Effector memory CD4-positive, alpha-beta T cell (primary cell): ENCODE results near the gene OR6B2.
"Not testable (repeated sequence)": the region's sequence is repeated elsewhere in the genome, so short reads cannot be mapped to it uniquely, and the experiment has no call there.

ENCODE experiments used
- DNase-seq, 3 donors: peaks; one replicate each; pipeline ENCODE4 v3.0.0-alpha.2; 2020
- H3K27ac ChIP-seq: 2 replicates; pipeline ENCODE4 v1.7.0; 2013; ENCODE audit warnings: mild to moderate bottlenecking, low read length, moderate library complexity; ENCODE audit not compliant: insufficient read depth, poor library complexity, severe bottlenecking
- H3K27me3 ChIP-seq: replicated peaks from 2 replicates; pipeline ENCODE4 v1.7.0; 2013; ENCODE audit warnings: mild to moderate bottlenecking, low read length; ENCODE audit not compliant: insufficient read depth, control insufficient read depth, poor library complexity, severe bottlenecking
- H3K36me3 ChIP-seq: 2 replicates; pipeline ENCODE4 v1.7.0; 2013; ENCODE audit warnings: mild to moderate bottlenecking, low read length, moderate library complexity; ENCODE audit not compliant: control insufficient read depth, insufficient read depth
- H3K4me1 ChIP-seq: 2 replicates; pipeline ENCODE4 v1.7.0; 2013; ENCODE audit warnings: low read length, mild to moderate bottlenecking; ENCODE audit not compliant: control insufficient read depth, insufficient read depth, poor library complexity, severe bottlenecking
- H3K4me3 ChIP-seq: 2 replicates; pipeline ENCODE4 v1.7.0; 2013; ENCODE audit warnings: low read length, low read depth, mild to moderate bottlenecking; ENCODE audit not compliant: insufficient read depth, poor library complexity, severe bottlenecking
- H3K9me3 ChIP-seq: 2 replicates; pipeline ENCODE4 v1.7.0; 2013; ENCODE audit warnings: mild to moderate bottlenecking, low read length, moderate library complexity; ENCODE audit not compliant: control insufficient read depth

OR6B2 gene

GRCh38 chr2:240056678-240057077 lies 26.4 kb upstream of the OR6B2 start:
- Histone ChIP-seq H3K36me3 (no peaks in the 10 kb centered on the region), H3K27ac (no peak overlapping the region), H3K27me3 (peaks cover 9% of the 10 kb centered on the region), H3K9me3 (no peaks in the 10 kb centered on the region), H3K4me3 (no peak overlapping the region), H3K4me1 (no peaks in the 10 kb centered on the region)
- DNase-seq: no peak

GRCh38 chr2:240055177-240055917 lies 25.1 kb upstream of the OR6B2 start:
- Histone ChIP-seq H3K9me3 (no peaks in the 10 kb centered on the region), H3K4me1 (no peaks in the 10 kb centered on the region), H3K27me3 (peaks cover 9% of the 10 kb centered on the region), H3K27ac (no peak overlapping the region), H3K36me3 (no peaks in the 10 kb centered on the region), H3K4me3 (no peak overlapping the region)
- DNase-seq: no peak

GRCh38 chr2:240053173-240054155 lies 23.2 kb upstream of the OR6B2 start, which contains the start of gene OR6B3:
TSS of gene OR6B3 (minus strand) at chr2:240053521.
- no peak for DNase-seq
- H3K9me3 ChIP-seq: no peaks in the 10 kb centered on the region
- H3K4me3 ChIP-seq: no peak within 1 kb of the TSS
- no peaks in the 10 kb centered on the region for H3K4me1 ChIP-seq
- peaks cover 12% of the 10 kb centered on the region for H3K27me3 ChIP-seq
- no peaks in the 10 kb centered on the region for H3K36me3 ChIP-seq
- no peak within 1 kb of the TSS for H3K27ac ChIP-seq

GRCh38 chr2:240052524-240052923 lies 22.3 kb upstream of the OR6B2 start:
- H3K4me1 ChIP-seq: no peaks in the 10 kb centered on the region
- DNase-seq: no peak
- no peak overlapping the region for H3K4me3 ChIP-seq
- no peaks in the 10 kb centered on the region for H3K36me3 ChIP-seq
- peaks cover 12% of the 10 kb centered on the region for H3K27me3 ChIP-seq
- no peak overlapping the region for H3K27ac ChIP-seq
- no peaks in the 10 kb centered on the region for H3K9me3 ChIP-seq

GRCh38 chr2:240051697-240052096 lies 21.5 kb upstream of the OR6B2 start:
- DNase-seq: no peak
- Histone ChIP-seq H3K36me3 (no peaks in the 10 kb centered on the region), H3K27me3 (peaks cover 12% of the 10 kb centered on the region), H3K9me3 (no peaks in the 10 kb centered on the region), H3K4me3 (no peak overlapping the region), H3K27ac (no peak overlapping the region), H3K4me1 (no peaks in the 10 kb centered on the region)

GRCh38 chr2:240050278-240050677 lies 20.0 kb upstream of the OR6B2 start:
- Histone ChIP-seq H3K27ac (no peak overlapping the region), H3K27me3 (peaks cover 12% of the 10 kb centered on the region), H3K36me3 (no peaks in the 10 kb centered on the region), H3K4me1 (no peaks in the 10 kb centered on the region), H3K4me3 (no peak overlapping the region), H3K9me3 (no peaks in the 10 kb centered on the region)
- DNase-seq: no peak

GRCh38 chr2:240048237-240048636 lies 18.0 kb upstream of the OR6B2 start:
- peaks cover 3% of the 10 kb centered on the region for H3K27me3 ChIP-seq
- H3K4me3 ChIP-seq: no peak overlapping the region
- H3K36me3 ChIP-seq: no peaks in the 10 kb centered on the region
- no peaks in the 10 kb centered on the region for H3K9me3 ChIP-seq
- no peak overlapping the region for H3K27ac ChIP-seq
- no peaks in the 10 kb centered on the region for H3K4me1 ChIP-seq
- DNase-seq: no peak

- no peak overlapping the region for H3K4me3 ChIP-seq
Measured at GRCh38 chr2:240045098-240045497, 14.9 kb upstream of the OR6B2 start.

GRCh38 chr2:240044096-240044495 lies 13.9 kb upstream of the OR6B2 start:
- H3K27ac ChIP-seq, DNase-seq, H3K4me3 ChIP-seq, H3K36me3 ChIP-seq, H3K9me3 ChIP-seq, H3K4me1 ChIP-seq: not testable (repeated sequence)
- peaks cover 11% of the 10 kb centered on the region for H3K27me3 ChIP-seq

More at GRCh38 chr2:240045098-240045497, 14.9 kb upstream of the OR6B2 start:
- Histone ChIP-seq H3K36me3 (no peaks in the 10 kb centered on the region), H3K27ac (no peak overlapping the region), H3K9me3 (no peaks in the 10 kb centered on the region), H3K4me1 (no peaks in the 10 kb centered on the region), H3K27me3 (peaks cover 8% of the 10 kb centered on the region)
- no peak for DNase-seq
